NOMO-1 (cell line): ENCODE data around the gene CD70.
"Not testable (repeated sequence)": the region's sequence is repeated elsewhere in the genome, so short reads cannot be mapped to it uniquely, and the experiment has no call there.

Experiments
- DNase-seq, 2 experiments: peaks; one replicate each; lab custom pipeline; 2025; ENCODE audit not compliant: unreplicated experiment in 2 of 2; lab: John Stamatoyannopoulos, UW

The CD70 gene

DNA sequence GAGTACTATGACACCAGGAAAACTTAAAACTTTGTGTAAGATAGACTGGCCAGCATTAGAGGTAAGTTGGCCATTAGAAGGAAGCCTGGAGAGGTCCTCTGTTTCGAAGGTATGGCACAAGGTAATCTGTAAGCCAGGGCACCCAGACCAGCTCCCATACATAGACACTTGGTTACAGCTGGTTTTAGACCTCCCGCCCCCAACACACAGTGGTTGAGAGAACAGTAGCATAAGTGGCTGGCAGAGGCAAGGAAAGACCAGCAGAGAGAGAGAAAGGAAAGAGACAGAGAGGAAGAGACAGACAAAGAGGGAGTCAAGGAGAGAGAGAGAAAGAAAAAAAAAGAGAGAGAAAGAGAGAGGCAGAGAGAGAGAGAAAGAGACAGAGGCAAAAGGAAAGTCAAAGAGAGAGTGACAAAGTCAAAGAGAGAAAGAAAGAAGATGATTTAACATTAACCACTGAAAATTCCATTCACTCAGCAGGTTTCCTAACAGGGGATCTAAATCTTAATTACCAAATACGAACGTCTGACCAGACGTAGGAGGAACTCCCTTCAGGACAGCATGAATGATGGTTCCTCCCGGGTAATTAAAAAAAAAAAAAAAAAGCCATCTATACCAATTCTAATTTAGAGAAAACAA lies 7.4 kb upstream of the CD70 start:
- peak in 1 of 2 experiments; percentile 47 for DNase-seq

DNA sequence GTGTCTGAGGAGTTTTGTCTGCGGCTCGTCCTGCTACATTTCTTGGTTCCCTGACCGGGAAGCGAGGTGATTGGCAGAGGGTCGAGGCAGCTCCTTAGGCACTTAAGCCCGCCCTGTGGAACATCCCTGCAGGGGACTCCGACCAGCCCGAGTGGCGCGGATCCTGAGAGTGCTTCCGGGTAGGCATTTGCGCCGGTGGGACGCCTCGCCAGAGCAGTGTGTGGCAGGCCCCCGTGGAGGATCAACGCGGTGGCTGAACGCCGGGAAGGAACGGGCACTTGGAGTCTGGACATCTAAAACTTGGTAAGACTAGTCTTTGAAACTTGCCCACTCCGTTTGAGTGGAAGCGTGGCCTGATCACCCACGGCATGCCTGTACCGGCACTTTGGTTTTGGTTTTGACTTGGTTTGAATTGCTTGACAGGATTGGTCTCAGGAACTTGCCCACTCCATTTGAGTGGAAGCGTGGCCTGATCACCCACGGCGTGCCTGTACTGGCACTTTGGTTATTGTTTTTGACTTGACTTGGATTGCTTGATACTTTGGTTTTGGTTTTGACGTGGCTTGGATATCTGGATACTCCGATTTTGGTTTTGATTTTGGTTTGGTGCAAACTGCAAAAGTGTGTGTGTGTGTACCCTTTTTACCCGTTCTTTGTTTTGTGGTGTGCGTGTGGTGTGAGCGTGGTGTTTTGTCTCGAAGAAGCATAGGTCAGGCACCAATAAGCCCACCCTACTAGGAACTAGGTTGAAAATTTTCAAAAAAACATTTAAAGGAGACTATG lies 6.7 kb upstream of the CD70 start:
- not testable (repeated sequence) for DNase-seq

DNA sequence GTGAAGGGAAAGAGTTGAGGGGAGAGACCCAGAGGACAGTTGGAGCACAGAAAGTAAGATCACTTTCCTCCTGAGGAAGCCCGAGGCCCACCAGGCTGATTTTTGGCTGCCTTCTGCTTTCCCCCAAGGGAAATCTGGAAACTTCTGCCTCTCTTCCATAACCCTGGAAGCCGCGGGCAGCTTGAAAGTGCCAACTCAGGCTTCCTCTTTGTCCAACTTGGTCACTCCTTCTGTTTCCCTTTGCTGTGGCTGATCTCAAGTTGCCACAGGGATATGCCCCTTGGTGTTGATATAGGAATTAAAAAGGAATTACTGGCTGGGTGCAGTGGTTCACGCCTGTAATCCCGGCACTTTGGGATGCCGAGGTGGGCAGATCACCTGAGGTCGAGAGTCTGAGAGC lies 5.7 kb upstream of the CD70 start:
- DNase-seq: no peak

DNA sequence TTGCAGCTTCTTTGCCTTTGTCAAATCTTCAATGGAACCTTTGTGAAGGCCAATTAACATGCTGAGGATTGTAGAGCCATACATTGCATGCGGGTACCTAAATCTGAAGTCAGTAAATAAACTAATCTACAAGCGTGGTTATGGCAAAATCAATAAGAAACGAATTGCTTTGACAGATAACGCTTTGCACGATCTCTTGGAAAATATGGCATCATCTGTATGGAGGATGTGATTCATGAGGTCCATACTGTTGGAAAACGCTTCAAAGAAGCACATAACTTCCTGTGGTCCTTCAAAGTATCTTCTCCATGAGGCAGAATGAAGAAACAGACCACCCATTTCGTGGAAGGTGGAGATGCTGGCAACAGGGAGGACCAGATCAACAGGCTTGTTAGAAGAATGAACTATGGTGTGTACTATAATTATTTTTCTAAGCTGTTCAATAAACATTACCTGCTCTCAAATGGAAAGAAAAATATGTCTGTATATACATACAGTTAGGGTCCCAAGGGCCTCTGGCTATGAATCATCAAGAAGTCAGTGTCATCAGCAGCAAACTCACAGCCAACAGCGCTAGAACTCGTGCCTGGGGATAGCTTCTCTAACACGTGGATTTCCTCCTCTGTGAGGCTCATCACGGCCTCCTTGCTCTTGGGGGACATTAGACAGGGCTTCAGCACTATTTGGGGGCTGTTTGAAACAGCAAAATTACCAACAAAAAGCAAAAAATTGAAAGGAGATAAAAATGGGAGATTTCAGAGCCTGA lies 2.9 kb upstream of the CD70 start:
- no peak for DNase-seq

DNA sequence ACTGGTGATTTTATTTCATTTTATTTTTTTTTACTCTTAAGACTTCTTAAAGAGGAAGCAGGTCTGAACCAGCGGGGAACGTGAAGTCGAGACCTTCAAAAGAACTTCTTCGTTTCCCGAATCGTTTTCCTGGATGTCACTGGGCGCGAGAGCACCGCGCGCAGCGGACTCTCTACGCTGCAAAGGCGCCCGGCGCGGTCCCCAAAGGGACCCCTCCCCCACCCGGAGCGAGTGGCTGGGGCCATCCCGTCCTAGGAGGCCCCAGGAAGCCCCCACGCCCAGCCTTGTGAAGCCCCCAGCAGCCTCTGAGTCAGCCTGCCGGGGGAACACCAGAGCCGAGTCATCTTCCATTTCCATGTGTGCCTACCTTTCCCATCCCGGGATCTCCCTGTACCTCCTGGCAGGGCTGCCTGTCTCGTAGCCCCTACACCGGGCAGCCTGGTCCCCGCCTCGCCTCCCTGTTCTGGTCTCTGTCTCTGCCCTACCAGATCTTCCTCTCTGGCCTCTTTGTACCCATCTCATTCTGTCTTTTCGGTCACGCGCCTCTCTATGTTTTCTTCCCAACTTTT lies 608 bp downstream of the CD70 start:
- no peak for DNase-seq

DNA sequence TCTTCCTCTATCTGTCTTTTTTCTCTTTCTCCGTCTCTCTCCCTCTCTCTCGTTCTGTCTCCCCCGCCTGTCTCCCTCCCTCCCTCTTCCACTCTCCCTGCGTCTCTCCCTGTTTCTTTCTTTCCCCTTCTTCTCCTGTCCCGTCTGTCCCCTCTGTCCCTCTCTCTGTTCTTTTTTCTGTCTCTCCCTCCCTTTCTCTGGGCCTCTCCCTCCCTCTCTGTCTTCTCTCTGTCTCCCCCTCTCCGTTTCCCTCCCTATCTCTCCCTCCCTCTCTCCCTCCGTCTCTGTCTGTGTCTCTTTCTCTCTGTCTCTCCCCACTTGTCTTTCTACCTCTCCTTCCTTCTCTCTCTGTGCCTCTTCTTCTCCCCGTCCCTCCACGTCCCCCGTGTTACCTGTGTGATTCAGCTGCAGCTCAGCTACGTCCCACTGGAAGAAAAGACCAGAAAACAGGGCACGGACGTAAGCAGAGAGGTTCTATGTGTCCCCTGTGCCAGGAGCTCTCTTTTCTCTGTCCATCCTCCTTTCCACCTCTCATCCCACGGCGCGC lies 1.2 kb downstream of the CD70 start:
- no peak for DNase-seq

DNA sequence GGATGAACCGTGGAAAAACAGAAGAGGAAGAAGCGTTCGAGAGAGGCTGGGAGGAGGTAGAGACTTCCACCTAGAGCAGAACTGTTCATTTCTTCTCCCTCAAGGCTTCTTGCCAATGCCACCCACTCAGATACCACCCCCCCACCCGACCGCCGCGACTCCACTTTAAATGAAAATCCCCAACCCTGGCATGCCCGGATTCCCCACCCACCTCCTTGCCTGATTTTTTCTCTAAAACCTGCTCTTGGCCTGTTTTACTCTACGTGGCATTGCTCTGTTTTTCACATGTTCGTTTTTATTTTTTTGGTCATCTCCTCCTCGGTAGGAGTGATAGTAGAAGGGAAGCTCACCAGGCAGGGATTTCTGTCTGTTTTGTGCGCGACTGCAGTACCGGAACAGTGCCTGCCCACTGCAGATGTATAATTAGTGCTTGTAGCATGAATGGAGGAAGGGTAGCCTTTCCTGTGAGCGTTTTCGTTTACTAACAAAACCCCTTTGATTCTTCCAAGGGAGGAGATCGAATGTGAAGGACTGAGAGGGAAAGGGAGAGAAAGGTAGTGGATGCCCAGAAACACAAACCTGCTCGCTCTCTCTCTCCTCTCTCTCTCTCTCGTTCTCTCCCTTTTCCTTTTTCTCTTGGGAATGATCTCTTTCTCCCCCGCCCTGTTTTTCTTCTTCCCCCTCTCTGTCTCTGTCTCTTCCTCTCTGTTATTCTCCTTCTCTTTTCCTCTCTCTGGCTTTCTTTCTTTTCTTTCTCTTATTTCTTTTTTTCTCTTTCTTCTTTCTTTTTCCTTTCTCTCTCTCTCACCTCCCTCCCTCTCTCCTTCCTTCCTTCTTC lies 2.2 kb downstream of the CD70 start:
- peak; percentile 57 to 58 for DNase-seq

DNA sequence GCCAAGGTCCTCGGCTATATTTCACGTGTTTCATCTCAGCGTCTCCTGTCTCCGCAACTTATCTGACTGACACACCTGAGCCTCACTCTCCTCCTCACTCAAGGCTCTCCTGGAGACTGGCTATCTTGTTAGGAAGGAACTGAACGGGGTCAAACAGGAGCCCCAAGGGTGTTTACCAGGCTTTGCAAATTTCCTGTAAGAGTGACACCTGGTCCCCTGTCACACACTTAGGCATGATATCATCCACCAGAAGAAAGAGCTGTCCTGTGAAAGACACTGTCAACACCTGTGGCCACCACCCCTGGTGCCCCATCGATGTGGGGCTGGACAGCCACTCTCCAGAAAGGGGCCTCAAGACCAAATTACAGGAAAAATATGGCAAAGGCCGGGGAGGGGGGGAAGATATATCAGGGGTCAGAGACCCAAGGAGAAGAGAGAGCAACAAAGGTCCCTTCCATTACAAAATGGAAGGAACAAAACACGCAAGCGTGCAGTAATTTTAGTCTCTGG lies 2.9 kb downstream of the CD70 start:
- DNase-seq: no peak

DNA sequence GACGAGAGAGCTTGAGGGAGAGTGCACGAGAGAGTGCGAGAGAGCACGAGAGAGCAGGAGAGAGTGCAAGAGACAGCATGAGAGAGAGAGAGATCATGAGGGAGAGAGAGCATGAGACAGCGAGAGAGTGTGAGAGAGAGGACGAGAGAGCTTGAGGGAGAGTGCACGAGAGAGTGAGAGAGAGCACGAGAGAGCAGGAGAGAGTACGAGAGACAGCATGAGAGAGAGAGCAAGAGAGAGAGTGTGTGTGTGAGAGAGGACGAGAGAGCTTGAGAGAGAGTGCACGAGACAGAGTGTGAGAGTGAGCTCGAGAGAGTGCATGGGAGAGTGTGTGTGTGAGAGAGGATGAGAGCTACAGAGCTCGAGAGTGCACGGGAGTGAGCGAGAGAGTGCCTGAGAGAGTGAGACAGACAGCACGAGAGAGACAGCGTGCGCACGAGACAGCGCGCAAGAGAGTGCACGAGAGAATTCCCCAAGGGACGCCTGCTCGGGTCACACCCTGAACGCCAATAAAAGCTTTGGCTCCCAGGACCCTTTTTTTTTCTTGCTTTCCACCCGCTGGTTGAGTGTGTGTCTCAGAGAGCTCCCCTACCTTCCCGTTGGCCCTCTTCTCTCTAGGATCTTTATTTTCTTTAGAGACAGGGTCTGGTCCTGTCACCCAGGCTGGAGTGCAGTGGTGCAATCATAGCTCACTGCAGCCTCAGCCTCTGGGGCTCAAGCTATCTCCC lies 3.7 kb downstream of the CD70 start:
- no peak for DNase-seq

DNA sequence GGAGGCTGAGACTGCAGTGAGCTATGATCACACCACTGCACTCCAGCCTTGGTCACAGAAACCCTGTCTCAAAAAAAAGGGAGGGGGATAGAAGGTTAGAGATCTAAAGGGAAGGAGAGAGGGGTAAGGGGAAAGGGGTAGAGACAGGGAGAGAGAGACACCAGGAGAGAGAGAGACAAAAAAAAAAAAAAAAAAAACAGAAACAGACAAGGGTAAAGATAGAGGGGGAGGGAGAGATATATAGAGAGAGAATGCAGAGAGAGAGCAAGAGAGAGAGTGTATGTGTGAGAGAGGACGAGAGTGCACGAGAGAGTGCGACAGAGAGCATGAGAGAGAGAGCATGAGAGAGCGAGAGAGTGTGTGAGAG lies 4.2 kb downstream of the CD70 start:
- no peak for DNase-seq

DNA sequence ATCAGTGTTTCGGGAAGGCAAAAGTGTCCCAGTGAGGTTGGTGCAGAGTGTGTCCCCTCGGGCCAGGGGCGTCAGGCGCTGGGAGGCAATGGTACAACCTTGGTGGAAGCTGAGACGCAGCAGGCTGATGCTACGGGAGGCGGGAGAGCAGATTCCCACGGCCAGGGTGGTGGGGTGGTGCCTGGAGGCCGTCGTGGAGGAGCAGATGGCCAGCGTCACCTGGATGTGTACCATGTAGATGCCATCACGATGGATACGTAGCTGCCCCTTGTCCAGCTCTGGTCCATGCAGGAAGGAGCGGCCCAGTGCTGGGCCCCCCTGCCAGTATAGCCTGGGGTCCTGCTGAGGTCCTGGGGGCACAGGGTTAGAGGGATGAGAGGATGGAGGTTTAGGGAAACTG lies 4.9 kb downstream of the CD70 start:
- no peak for DNase-seq

DNA sequence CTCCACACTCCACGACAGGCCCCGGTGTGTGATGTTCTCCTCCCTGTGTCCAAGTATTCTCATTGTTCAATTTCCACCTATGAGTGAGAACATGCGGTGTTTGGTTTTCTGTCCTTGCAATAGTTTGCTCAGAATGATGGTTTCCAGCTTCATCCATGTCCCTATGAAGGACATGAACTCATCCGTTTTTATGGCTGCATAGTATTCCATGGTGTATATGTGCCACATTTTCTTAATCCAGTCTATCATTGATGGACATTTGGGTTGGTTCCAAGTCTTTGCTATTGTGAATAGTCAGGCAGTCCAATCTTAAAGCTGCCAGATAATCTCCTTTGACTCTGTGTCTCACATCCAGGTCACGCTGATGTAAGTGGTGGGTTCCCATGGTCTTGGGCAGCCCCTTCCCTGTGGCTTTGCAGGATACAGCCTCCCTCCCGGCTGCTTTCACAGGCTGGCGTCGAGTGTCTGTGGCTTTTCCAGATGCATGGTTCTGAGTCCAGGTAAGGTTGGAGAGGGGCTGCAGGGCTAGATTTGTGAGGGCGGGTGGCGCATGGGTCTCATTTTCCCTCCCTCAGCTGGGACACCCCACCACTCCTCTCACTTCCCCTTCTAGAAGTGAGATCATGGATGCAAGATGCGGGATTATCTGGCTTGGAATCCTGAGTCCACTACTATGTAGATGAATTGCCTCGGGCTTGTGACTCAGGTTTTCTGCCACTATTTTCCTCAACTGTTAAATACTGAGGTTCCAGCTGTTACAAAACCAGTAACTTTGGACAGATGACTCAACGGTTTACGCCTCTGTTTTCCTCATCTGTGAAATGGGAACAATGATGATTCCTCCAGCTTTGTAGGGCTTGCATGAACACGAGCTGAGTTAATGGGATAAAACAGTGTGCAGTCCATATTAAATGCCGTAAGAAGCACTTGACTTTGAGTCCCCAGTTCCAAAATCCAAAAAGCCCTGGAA lies 8.2 kb downstream of the CD70 start:
- not testable (repeated sequence) for DNase-seq

DNA sequence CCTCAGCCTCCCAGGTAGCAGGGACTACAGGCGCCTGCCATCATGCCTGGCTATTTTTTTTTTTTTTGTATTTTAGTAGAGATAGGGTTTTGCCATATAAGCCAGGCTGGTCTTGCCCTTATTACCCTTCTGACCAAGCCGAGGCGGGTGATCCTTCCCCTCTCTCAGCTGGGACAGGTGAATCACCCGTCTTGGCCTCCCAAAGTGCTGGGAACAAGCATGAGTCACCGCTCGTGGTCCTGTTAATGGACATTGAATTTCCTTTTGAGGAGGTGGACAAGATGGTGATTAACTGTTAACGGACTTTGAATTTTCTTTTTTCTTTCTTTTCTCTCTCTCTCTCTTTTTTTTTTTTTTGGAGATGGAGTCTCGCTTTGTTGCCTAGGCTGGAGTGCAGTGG lies 10.6 kb downstream of the CD70 start:
- peak in 1 of 2 experiments; percentile 41 for DNase-seq

DNA sequence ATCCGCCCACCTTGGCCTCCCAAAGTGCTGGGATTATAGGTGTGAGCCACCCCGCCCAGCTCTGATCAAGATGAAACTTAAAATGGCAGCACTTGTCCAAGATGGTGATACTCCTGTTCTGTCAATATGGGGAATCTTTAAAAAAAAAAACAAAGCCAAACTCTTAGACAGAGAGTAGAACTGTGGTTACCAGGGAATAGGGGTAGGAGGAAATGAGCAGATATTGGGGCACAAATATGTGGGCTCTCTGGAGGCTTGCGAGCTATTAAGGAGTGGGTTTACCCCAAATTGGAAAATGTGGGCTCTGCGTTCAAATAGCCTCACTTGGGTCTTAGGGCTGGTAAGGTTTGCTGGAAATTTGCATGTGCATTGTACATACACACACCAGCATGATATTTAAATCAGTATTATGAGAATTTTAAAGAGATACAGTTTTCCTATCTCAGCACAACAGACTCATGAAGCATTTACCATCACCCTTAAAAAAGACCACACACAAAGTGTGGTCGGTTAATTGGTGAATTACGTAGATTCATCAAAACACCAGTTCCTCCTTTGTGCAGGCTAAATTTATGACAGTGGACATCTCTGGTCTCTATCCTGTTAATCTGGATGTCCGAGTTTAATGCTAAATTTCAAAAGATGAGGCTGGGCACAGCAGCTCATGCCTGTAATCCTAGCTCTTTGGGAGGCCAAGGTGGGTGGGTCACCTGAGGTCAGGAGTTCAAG lies 11.3 kb downstream of the CD70 start:
- DNase-seq: peak; percentile 64 to 78

DNA sequence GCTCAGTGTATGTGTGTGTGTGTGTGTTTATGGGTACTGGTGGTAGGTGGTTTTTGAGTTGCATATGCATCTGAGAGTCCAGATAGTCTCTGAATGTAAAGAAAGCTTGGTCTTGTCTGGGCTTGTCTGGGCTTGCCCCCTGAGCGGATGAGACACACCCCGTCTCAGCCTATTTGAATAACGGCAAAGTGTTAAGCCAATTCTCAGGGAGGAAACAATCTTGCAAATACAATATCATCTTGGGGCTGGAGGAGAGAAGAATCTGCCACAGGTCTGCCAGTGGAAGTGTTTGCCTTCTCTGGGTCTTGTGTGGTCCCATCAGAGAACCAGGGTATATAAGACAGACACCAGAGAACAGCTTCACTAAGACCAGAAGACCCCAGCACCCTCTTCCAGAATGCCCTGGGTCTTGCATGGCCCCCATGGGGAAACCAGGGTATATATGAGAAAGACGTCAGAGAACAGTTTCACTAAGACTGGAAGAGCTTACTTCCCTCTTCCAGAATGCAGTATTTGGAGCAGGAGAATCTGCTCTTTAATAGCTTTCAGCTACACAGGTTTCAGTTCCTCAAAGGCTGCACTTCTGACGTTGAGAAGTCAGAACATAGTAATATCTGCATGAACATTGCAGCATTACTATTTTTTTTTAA lies 13.3 kb downstream of the CD70 start:
- DNase-seq: peak; percentile 91 to 98

DNA sequence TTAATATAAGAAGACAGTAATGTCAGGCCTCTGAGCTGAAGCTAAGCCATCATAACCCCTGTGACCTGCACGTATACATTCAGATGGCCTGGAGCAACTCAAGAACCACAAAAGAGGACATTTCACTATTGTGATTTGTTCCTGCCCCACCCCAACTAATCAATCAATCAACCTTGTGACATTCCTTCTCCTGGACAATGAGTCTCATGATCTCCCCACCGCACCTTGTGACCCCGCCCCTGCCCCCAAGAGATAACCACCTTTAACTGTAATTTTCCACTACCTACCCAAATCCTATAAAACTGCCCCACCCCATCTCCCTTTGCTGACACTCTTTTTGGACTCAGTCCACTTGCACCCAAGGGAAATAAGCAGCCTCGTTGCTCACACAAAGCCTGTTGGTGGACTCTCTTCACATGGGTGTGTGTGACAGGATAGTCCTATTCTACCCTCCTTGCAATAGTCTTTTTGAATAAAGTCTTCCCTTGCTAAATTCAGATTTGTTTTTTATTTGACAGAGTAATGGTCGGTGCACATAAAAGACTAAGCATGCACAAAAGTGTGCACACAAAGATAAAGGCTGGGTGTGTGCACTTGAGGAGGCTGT lies 14.0 kb downstream of the CD70 start:
- no peak for DNase-seq

DNA sequence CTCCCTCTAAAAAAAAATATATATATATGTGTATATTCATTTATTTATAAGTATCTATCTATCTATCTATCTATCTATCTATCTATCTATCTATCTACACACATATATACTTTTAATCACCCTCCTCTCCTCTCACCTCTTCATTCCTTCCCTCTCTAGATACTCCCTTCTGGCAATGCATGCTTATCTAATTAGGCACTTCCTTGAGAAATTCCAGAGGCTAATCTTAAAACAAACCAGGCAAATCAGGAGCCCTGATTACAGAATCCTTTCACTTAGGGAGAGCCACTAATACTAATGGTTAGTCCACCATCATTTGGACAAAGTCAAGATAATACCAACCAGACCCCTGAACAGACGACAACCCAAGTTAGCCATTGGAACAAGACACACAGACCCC lies 17.6 kb downstream of the CD70 start:
- no peak for DNase-seq
